HCT116 (cell line): ENCODE data around the gene SGPP2. TPM values are rescaled to one million over a fixed set of nuclear protein-coding genes. Genes with fewer than 3 reads are reported as not detected.

Experiments
- ATAC-seq: fragments of 200-7000 bp; cut with Tn5 transposase; 2 replicates; pipeline ENCODE4 v1.9.1; 2020; ENCODE audit warnings: mild to moderate bottlenecking, moderate library complexity
- BruUV-seq: library from RNA; stranded (reverse); fragments of 400-500 nt; replicated peaks from 2 replicates; lab custom pipeline; 2021; lab: Mats Ljungman, UMichigan
- CTCF ChIA-PET: fragments of 300-600 bp; sonication (Branson Sonifier 250); formaldehyde crosslinking; loops from one replicate; lab custom pipeline; 2021; ENCODE audit warnings: antibody characterized with exemption; lab: Charles Lee
- POLR2A ChIA-PET: fragments of 300-600, 350-600 bp; sonication (Branson Sonifier 250); formaldehyde crosslinking; loops from one replicate; lab custom pipeline; 2021; ENCODE audit warnings: antibody characterized with exemption; lab: Charles Lee
- RAD21 ChIA-PET, 2 experiments: fragments of 300-600 bp; sonication (Branson Sonifier 250); formaldehyde crosslinking; loops; one replicate each; lab custom pipeline; 2023; ENCODE audit warnings: low total read pairs in 2 of 2; ENCODE audit not compliant: uncharacterized antibody in 2 of 2, unreplicated experiment in 2 of 2, low non-redundant PET in 1 of 2; lab: Charles Lee
- DNase-seq: peaks from one replicate; pipeline ENCODE4 v3.0.0-alpha.2; 2010; ENCODE audit warnings: low read depth, low spot score
- H2AFZ ChIP-seq: fragments of 200-600 bp; shearing (Covaris generic), sonication (generic); 2 replicates; pipeline ENCODE4 v1.6.1; 2017; ENCODE audit warnings: low read depth, mixed run types, mixed read lengths, antibody characterized with exemption, low read length; ENCODE audit not compliant: poor library complexity, severe bottlenecking
- H3K27ac ChIP-seq: 2 replicates; pipeline ENCODE4 v1.5.1; 2012; ENCODE audit warnings: low read depth, low read length
- H3K27me3 ChIP-seq: fragments of 200-600 bp; sonication (generic); 2 replicates; pipeline ENCODE4 v1.6.1; 2016; ENCODE audit warnings: mixed run types, low read length, mixed read lengths; ENCODE audit not compliant: insufficient read depth
- H3K36me3 ChIP-seq, 2 experiments: fragments of 200-500 bp in 1 of 2; fragments of 200-600 bp in 1 of 2; sonication (Bioruptor generic) in 1 of 2; sonication (generic) in 1 of 2; 2 replicates each; pipeline versions ENCODE4 v1.5.1 to v1.6.1; 2014 to 2016; ENCODE audit warnings: low read length in 2 of 2, inconsistent platforms in 1 of 2, mixed read lengths in 1 of 2, mixed run types in 1 of 2; ENCODE audit not compliant: insufficient read depth in 2 of 2, control insufficient read depth in 1 of 2
- H3K4me1 ChIP-seq, 2 experiments: fragments of 200-600 bp in 1 of 2; sonication (generic) in 1 of 2; 2 replicates each; pipeline versions ENCODE4 v1.5.1 to v1.6.1; 2012 to 2017; ENCODE audit warnings: low read length in 2 of 2, inconsistent platforms in 1 of 2, mild to moderate bottlenecking in 1 of 2, mixed read lengths in 1 of 2, mixed run types in 1 of 2, moderate library complexity in 1 of 2; ENCODE audit not compliant: insufficient read depth in 2 of 2, control insufficient read depth in 1 of 2
- H3K4me2 ChIP-seq: fragments of 200-600 bp; sonication (generic); 2 replicates; pipeline ENCODE4 v1.6.1; 2017; ENCODE audit warnings: mixed run types, low read length, mixed read lengths
- H3K4me3 ChIP-seq, 2 experiments: fragments of 200-600 bp in 1 of 2; sonication (generic) in 1 of 2; replicated peaks in 1 of 2; 2 replicates each; pipeline ENCODE4 v1.5.1; 2011 to 2016; ENCODE audit warnings: low read length in 2 of 2, control low read depth in 1 of 2, low read depth in 1 of 2, mild to moderate bottlenecking in 1 of 2, mixed read lengths in 1 of 2, mixed run types in 1 of 2
- H3K79me2 ChIP-seq: fragments of 200-600 bp; sonication (generic); 2 replicates; pipeline ENCODE4 v1.6.1; 2017; ENCODE audit warnings: mild to moderate bottlenecking, mixed run types, low read length, moderate library complexity, mixed read lengths; ENCODE audit not compliant: insufficient read depth
- H3K9ac ChIP-seq: fragments of 200-600 bp; sonication (generic); 2 replicates; pipeline ENCODE4 v1.6.1; 2016; ENCODE audit warnings: low read length, mixed read lengths
- H3K9me2 ChIP-seq: fragments of 200-600 bp; sonication (generic), shearing (Covaris generic); 2 replicates; pipeline ENCODE4 v1.6.1; 2017; ENCODE audit warnings: mixed run types, mild to moderate bottlenecking, moderate library complexity; ENCODE audit not compliant: insufficient read depth
- H3K9me3 ChIP-seq, 2 experiments: fragments of 200-500 bp in 1 of 2; fragments of 200-600 bp in 1 of 2; sonication (Bioruptor generic) in 1 of 2; sonication (generic) in 1 of 2; 2 replicates each; pipeline ENCODE4 v1.6.1; 2014 to 2017; ENCODE audit warnings: low read length in 2 of 2, mixed read lengths in 2 of 2, inconsistent platforms in 1 of 2, low read depth in 1 of 2, mild to moderate bottlenecking in 1 of 2, mixed run types in 1 of 2, moderate library complexity in 1 of 2; ENCODE audit not compliant: control insufficient read depth in 1 of 2, insufficient read depth in 1 of 2
- H4K20me1 ChIP-seq: fragments of 200-600 bp; sonication (generic), shearing (Covaris generic); 2 replicates; pipeline ENCODE4 v1.6.1; 2017; ENCODE audit warnings: mixed run types, mild to moderate bottlenecking, moderate library complexity; ENCODE audit not compliant: insufficient read depth
- CEBPB ChIP-seq: IDR thresholded peaks from 2 replicates; pipeline ENCODE4 v1.6.1; 2012; ENCODE audit warnings: low read depth
- EGR1 ChIP-seq: IDR thresholded peaks from 2 replicates; pipeline ENCODE4 v1.6.1; 2012; ENCODE audit warnings: low read depth
- EZH2 ChIP-seq: fragments of 200-600 bp; sonication (generic); IDR thresholded peaks from 2 replicates; pipeline ENCODE4 v1.6.1; 2017; ENCODE audit warnings: antibody characterized with exemption, mixed run types
- EZH2phosphoT487 ChIP-seq: fragments of 200-600 bp; IDR thresholded peaks from 2 replicates; pipeline ENCODE4 v1.6.1; 2018; ENCODE audit warnings: antibody characterized with exemption, borderline replicate concordance
- JUND ChIP-seq: IDR thresholded peaks from 2 replicates; pipeline ENCODE4 v1.6.1; 2012
- POLR2A ChIP-seq: IDR thresholded peaks from 2 replicates; pipeline ENCODE4 v1.7.0; 2011; ENCODE audit warnings: borderline replicate concordance; ENCODE audit not compliant: insufficient read depth, insufficient read length; ENCODE audit errors: extremely low read depth
- POLR2AphosphoS5 ChIP-seq: IDR thresholded peaks from 2 replicates; pipeline ENCODE4 v1.6.1; 2011; ENCODE audit warnings: mild to moderate bottlenecking, low read depth, low read length, moderate library complexity
- SP1 ChIP-seq: IDR thresholded peaks from 2 replicates; pipeline ENCODE4 v1.6.1; 2012; ENCODE audit warnings: low read depth
- SRF ChIP-seq: IDR thresholded peaks from 2 replicates; pipeline ENCODE4 v1.6.1; 2012; ENCODE audit warnings: low read depth
- TCF7L2 ChIP-seq: IDR thresholded peaks from 2 replicates; pipeline ENCODE4 v1.7.0; 2011; ENCODE audit warnings: borderline replicate concordance, inconsistent platforms; ENCODE audit not compliant: insufficient read depth, insufficient read length; ENCODE audit errors: extremely low read depth
- ZFX ChIP-seq: fragments of 450-650 bp; IDR thresholded peaks from 2 replicates; pipeline ENCODE4 v1.6.1; 2017
- ZNF274 ChIP-seq: fragments of 200-500 bp; sonication (Bioruptor generic); IDR thresholded peaks from 2 replicates; pipeline ENCODE4 v1.6.1; 2014; ENCODE audit warnings: mild to moderate bottlenecking, low read depth, low read length, inconsistent platforms
- intact Hi-C: fragments of 100-400 bp; cut with micrococcal nuclease; formaldehyde crosslinking; loops from 2 replicates; pipeline ENCODE4 v1.10.0; 2022
- total RNA-seq: library from RNA; stranded (reverse); gene quantifications from one replicate; pipeline ENCODE4 v1.2.1, GENCODE V29; 2021; ENCODE audit not compliant: unreplicated experiment
- TF ChIP-seq, protein P1 (sequence below): IDR thresholded peaks from 2 replicates; pipeline ENCODE4 v1.6.1; 2012; ENCODE audit warnings: low read depth
- TF ChIP-seq, protein P2 (sequence below): IDR thresholded peaks from 2 replicates; pipeline ENCODE4 v1.6.1; 2011; ENCODE audit warnings: mild to moderate bottlenecking, low read length, moderate library complexity; ENCODE audit not compliant: insufficient replicate concordance; ENCODE audit errors: extremely low read depth

Gene SGPP2
- total RNA-seq, 1 experiment from 2014 or later, result 1.6 TPM

DNA sequence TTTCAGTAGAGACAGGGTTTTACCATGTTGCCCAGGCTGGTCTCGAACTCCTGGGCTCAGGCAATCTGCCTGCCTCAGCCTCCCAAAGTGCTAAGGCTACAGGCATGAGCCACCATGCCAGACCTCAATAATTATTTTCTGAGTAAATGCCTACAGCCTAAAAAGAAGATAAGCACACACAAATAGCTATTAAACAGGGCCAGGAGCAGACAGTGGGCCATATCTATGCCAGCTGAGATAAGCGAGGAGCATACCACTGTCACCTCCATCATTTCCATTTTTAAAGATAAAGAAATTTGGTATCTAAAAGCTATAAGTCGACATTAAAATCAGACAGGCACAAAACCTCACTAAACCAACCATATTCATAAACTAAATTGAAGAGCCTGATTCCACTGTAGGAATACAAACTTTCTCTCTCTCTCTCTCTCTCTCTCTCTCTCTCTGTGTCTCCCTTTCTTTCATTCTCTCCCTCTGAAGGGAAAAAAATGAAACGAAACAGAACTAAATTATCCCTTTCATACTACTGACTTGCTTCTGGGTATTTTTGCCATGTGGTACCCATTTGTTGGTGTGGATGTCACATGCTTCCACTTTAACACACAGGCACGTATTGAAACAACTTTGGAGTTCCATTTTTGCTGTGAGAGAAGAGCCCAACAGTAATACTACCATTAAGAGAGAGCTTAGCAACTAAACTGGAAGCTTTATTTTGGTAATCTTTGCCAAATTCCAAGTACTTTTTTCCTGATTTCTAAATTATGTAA, 180.6 kb downstream of the SGPP2 start:
- ChIA-PET CTCF (interaction anchor here (1.2 to 1.9 kb wide), 2 partner anchors 10 to 43 kb away, joined by 4 to 5 read pairs; no protein-coding TSS in a partner anchor), POLR2A (no interaction called here), RAD21 (no interaction called here)
- Histone ChIP-seq H3K9me2 (no peaks in the 10 kb centered on the region), H3K4me2 (no peak overlapping the region), H3K79me2 (peaks cover 53% of the 10 kb centered on the region), H2AFZ (no peak overlapping the region), H3K36me3 (peaks cover 4 to 12% of the 10 kb centered on the region in 2 experiments; a peak in 2 of 4 replicates), H3K9ac (no peak overlapping the region), H3K4me3 (no peak overlapping the region), H3K9me3 (no peaks in the 10 kb centered on the region), H3K4me1 (no peaks in the 10 kb centered on the region), H4K20me1 (no peaks in the 10 kb centered on the region; the same call in 1 of the 2 replicates), H3K27me3 (no peaks in the 10 kb centered on the region), H3K27ac (no peak overlapping the region)
- no peak for TF ChIP-seq SP1
- TF ChIP-seq, protein P1, sequence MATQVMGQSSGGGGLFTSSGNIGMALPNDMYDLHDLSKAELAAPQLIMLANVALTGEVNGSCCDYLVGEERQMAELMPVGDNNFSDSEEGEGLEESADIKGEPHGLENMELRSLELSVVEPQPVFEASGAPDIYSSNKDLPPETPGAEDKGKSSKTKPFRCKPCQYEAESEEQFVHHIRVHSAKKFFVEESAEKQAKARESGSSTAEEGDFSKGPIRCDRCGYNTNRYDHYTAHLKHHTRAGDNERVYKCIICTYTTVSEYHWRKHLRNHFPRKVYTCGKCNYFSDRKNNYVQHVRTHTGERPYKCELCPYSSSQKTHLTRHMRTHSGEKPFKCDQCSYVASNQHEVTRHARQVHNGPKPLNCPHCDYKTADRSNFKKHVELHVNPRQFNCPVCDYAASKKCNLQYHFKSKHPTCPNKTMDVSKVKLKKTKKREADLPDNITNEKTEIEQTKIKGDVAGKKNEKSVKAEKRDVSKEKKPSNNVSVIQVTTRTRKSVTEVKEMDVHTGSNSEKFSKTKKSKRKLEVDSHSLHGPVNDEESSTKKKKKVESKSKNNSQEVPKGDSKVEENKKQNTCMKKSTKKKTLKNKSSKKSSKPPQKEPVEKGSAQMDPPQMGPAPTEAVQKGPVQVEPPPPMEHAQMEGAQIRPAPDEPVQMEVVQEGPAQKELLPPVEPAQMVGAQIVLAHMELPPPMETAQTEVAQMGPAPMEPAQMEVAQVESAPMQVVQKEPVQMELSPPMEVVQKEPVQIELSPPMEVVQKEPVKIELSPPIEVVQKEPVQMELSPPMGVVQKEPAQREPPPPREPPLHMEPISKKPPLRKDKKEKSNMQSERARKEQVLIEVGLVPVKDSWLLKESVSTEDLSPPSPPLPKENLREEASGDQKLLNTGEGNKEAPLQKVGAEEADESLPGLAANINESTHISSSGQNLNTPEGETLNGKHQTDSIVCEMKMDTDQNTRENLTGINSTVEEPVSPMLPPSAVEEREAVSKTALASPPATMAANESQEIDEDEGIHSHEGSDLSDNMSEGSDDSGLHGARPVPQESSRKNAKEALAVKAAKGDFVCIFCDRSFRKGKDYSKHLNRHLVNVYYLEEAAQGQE, result no peak
- no peak for ATAC-seq
- no TSS peak for BruUV-seq
- DNase-seq, result no peak
- intact Hi-C loops, result no loop called here

DNA sequence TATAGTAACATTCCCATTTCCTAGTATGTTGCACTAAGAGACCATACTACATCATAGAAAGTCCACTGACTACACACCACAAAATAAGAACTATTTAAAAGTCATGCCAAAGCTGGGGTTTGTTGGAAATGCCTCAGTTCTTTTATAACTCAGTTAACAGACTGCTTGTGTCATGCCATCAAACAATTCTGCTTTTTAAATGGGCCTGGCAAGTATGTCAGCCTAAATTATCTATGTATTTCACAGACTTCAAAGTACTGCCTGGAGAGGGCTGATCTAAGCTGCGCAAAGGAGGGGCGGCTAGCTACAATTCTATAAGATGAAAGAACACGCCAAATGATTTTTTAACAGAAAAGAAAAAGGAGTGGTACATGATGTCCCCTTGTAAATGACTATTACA, 182.0 kb downstream of the SGPP2 start:
- no peak overlapping the region for H2AFZ ChIP-seq
- no peak overlapping the region for H3K27ac ChIP-seq
- ATAC-seq (no peak), DNase-seq (no peak)
- ChIA-PET RAD21 (no interaction called here), POLR2A (no interaction called here), CTCF (interaction anchor here (1.9 kb wide), 1 partner anchor 8 kb away, joined by 5 read pairs; no protein-coding TSS in a partner anchor)
- no peak overlapping the region for H3K4me2 ChIP-seq
- H3K4me3 ChIP-seq, result no peak overlapping the region
- BruUV-seq, result no TSS peak
- no peaks in the 10 kb centered on the region for H3K9me2 ChIP-seq
- no peaks in the 10 kb centered on the region for H3K4me1 ChIP-seq
- peaks cover 61% of the 10 kb centered on the region for H3K79me2 ChIP-seq
- no peaks in the 10 kb centered on the region; the same call in 1 of the 2 replicates for H4K20me1 ChIP-seq
- no peaks in the 10 kb centered on the region for H3K9me3 ChIP-seq
- H3K9ac ChIP-seq, result no peak overlapping the region
- intact Hi-C loops, result no loop called here
- TF ChIP-seq CEBPB (no peak), POLR2A (no peak), EZH2 (no peak), TCF7L2 (no peak), ZNF274 (no peak), POLR2AphosphoS5 (no peak), JUND (no peak), EZH2phosphoT487 (no peak), EGR1 (no peak), SRF (no peak), ZFX (no peak)
- TF ChIP-seq, protein P2, sequence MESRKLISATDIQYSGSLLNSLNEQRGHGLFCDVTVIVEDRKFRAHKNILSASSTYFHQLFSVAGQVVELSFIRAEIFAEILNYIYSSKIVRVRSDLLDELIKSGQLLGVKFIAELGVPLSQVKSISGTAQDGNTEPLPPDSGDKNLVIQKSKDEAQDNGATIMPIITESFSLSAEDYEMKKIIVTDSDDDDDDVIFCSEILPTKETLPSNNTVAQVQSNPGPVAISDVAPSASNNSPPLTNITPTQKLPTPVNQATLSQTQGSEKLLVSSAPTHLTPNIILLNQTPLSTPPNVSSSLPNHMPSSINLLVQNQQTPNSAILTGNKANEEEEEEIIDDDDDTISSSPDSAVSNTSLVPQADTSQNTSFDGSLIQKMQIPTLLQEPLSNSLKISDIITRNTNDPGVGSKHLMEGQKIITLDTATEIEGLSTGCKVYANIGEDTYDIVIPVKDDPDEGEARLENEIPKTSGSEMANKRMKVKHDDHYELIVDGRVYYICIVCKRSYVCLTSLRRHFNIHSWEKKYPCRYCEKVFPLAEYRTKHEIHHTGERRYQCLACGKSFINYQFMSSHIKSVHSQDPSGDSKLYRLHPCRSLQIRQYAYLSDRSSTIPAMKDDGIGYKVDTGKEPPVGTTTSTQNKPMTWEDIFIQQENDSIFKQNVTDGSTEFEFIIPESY, result no peak
- H3K36me3 ChIP-seq, result peaks cover 4 to 18% of the 10 kb centered on the region in 2 experiments; a peak in 2 of 4 replicates
- no peaks in the 10 kb centered on the region for H3K27me3 ChIP-seq
